PFSK-1 (cell line): Measurements from ENCODE around the gene UGP2. TPM values are rescaled to one million over a fixed set of nuclear protein-coding genes. Genes with fewer than 3 reads are reported as not detected.

Experiments
- FOXP2 ChIP-seq: optimal IDR thresholded peaks from 2 replicates; pipeline ENCODE3; 2011; ENCODE audit warnings: borderline replicate concordance, control low read depth, inconsistent platforms; ENCODE audit not compliant: insufficient read depth; ENCODE audit errors: extremely low read length, extremely low read depth
- POLR2AphosphoS5 ChIP-seq: IDR thresholded peaks from 2 replicates; pipeline ENCODE4 v1.6.1; 2012; ENCODE audit warnings: low read depth, mild to moderate bottlenecking, control low read depth, low read length, moderate library complexity
- REST ChIP-seq, 2 experiments: IDR thresholded peaks; 2 replicates each; pipeline versions ENCODE4 v1.6.1 to v1.8.0; 2011 to 2012; ENCODE audit warnings: low read depth in 2 of 2, low read length in 2 of 2, control low read depth in 1 of 2, inconsistent platforms in 1 of 2, mild to moderate bottlenecking in 1 of 2, moderate library complexity in 1 of 2; ENCODE audit not compliant: insufficient read depth in 1 of 2
- SIN3A ChIP-seq: IDR thresholded peaks from 2 replicates; pipeline ENCODE4 v1.6.1; 2012; ENCODE audit warnings: mild to moderate bottlenecking, low read length, moderate library complexity, borderline replicate concordance; ENCODE audit not compliant: insufficient read depth
- TAF1 ChIP-seq: IDR thresholded peaks from 2 replicates; pipeline ENCODE4 v1.6.1; 2012; ENCODE audit warnings: low read length, control low read depth, borderline replicate concordance; ENCODE audit not compliant: insufficient read depth
- polyA plus RNA-seq: library from polyadenylated mRNA; unstranded; fragments of >200 nt; gene quantifications from one replicate; pipeline ENCODE4 v1.2.1, GENCODE V29; 2012; ENCODE audit warnings: low read depth, missing spikeins; ENCODE audit not compliant: insufficient read length

The UGP2 gene
- polyA plus RNA-seq = 40.8 TPM

GRCh38 chr2:63841254-63842022 is at the start of gene UGP2:
UGP2 (plus strand) TSS chr2:63841896; CDS start chr2:63842186, 290 bp downstream.
- TF ChIP-seq POLR2AphosphoS5 = peak; percentile 92
- peak; percentile 43 for TF ChIP-seq FOXP2
- peak; percentile 98; the same call in 1 of the 2 replicates for TF ChIP-seq SIN3A
- peak; percentile 63 for TF ChIP-seq TAF1
- peak in 1 of 2 experiments; percentile 43; a peak in 1 of 4 replicates for TF ChIP-seq REST (IDR thresholded peaks at IDR 0.05; ENCODE audit: insufficient read depth in 1 of 2, low read depth in 2 of 2, low read length in 2 of 2)

GRCh38 chr2:63792530-63792929 is 49.2 kb upstream of the UGP2 start:
- TF ChIP-seq SIN3A (no peak), TAF1 (no peak), FOXP2 (no peak), REST (IDR thresholded peaks at IDR 0.05; ENCODE audit: insufficient read depth in 1 of 2, low read depth in 2 of 2, low read length in 2 of 2) (no peak), POLR2AphosphoS5 (no peak)

- no peak for TF ChIP-seq SIN3A
- no peak for TF ChIP-seq TAF1
- no peak for TF ChIP-seq FOXP2
- TF ChIP-seq POLR2AphosphoS5 = no peak
- TF ChIP-seq REST (IDR thresholded peaks at IDR 0.05; ENCODE audit: insufficient read depth in 1 of 2, low read depth in 2 of 2, low read length in 2 of 2) = no peak
Measured at GRCh38 chr2:63796366-63796765, 45.3 kb upstream of the UGP2 start.

- no peak for TF ChIP-seq SIN3A
- TF ChIP-seq REST (IDR thresholded peaks at IDR 0.05; ENCODE audit: insufficient read depth in 1 of 2, low read depth in 2 of 2, low read length in 2 of 2) = no peak
- TF ChIP-seq POLR2AphosphoS5 = no peak
- TF ChIP-seq FOXP2 = no peak
- no peak for TF ChIP-seq TAF1
Measured at GRCh38 chr2:63796796-63797195, 44.9 kb upstream of the UGP2 start.

GRCh38 chr2:63801455-63801854 is 40.2 kb upstream of the UGP2 start:
- TF ChIP-seq FOXP2 (no peak), POLR2AphosphoS5 (no peak), TAF1 (no peak), SIN3A (no peak), REST (IDR thresholded peaks at IDR 0.05; ENCODE audit: insufficient read depth in 1 of 2, low read depth in 2 of 2, low read length in 2 of 2) (no peak)
